Esophagus muscularis mucosa (tissue), 3 donors: ENCODE results near the gene COL6A6.

Experiments
- CTCF ChIP-seq, 3 experiments: fragments of 200-600 bp in 2 of 3; fragments of 450-650 bp in 1 of 3; sonication (generic) in 2 of 3; IDR thresholded peaks; one replicate each; pipeline ENCODE4 v1.5.1; 2017 to 2019; ENCODE audit warnings: antibody characterized with exemption in 3 of 3, mild to moderate bottlenecking in 2 of 3, moderate library complexity in 1 of 3
- POLR2A ChIP-seq: fragments of 450-650 bp; IDR thresholded peaks from one replicate; pipeline ENCODE4 v1.6.1; 2017; ENCODE audit warnings: antibody characterized with exemption, moderate library complexity, mild to moderate bottlenecking, low read depth

DNA sequence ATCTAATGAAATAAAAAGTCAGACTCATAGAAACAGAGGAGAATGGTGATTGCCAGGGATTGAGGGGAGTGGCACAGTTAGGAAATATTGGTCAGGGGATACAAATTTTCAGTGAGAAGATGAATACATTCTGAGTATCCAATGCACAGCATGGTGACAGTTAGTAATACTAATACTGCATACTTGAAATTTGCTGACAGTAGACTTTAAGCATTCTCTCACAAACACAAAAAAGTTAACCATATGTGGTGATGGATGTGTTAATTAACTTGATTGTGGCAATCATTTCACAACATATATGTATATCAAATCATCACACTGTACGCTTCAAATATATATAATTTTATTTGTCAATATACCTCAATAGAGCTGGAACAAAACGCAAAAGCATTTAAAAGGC is 9.2 kb upstream of the COL6A6 start:
- TF ChIP-seq CTCF (IDR thresholded peaks at IDR 0.05) (no peak), POLR2A (no peak)
